H1 (cell line): ENCODE results near the gene ROPN1. TPM values are rescaled to one million over a fixed set of nuclear protein-coding genes. Genes with fewer than 3 reads are reported as not detected.

ENCODE experiments used
- CTCF ChIA-PET: fragments of 300-600 bp; sonication (Branson Sonifier 250); formaldehyde crosslinking; loops from one replicate; lab custom pipeline; 2021; ENCODE audit not compliant: partially characterized antibody; lab: Charles Lee
- POLR2A ChIA-PET: fragments of 300-600 bp; sonication (Branson Sonifier 250); formaldehyde crosslinking; loops from one replicate; lab custom pipeline; 2021; ENCODE audit warnings: inconsistent platforms; ENCODE audit not compliant: partially characterized antibody; lab: Charles Lee
- DNase-seq, 2 experiments: peaks; one replicate each; pipeline versions ENCODE4 v3.0.0 to v3.0.0-alpha.2; 2010 to 2022; ENCODE audit warnings: low spot score in 2 of 2, low read depth in 1 of 2, mixed read lengths in 1 of 2
- FAIRE-seq: peaks from 2 replicates; lab custom pipeline; 2011; peaks lifted over from hg19 to GRCh38; lab: Jason Lieb, UNC
- H2AFZ ChIP-seq: 2 replicates; pipeline ENCODE4 v1.8.1; 2012; ENCODE audit warnings: low read length, inconsistent platforms
- H2AK5ac ChIP-seq: 2 replicates; pipeline ENCODE4 v1.6.1; 2013; ENCODE audit warnings: low read depth, low read length
- H2BK120ac ChIP-seq: replicated peaks from 2 replicates; pipeline ENCODE3; 2013; ENCODE audit warnings: low read depth, low read length, inconsistent platforms
- H2BK12ac ChIP-seq: 2 replicates; pipeline ENCODE4 v1.6.1; 2013; ENCODE audit warnings: low read depth, low read length
- H2BK15ac ChIP-seq: 2 replicates; pipeline ENCODE4 v1.6.1; 2013; ENCODE audit warnings: low read length
- H2BK20ac ChIP-seq: 2 replicates; pipeline ENCODE4 v1.6.1; 2013; ENCODE audit warnings: low read length
- H2BK5ac ChIP-seq: 2 replicates; pipeline ENCODE4 v1.6.1; 2013; ENCODE audit warnings: low read depth, low read length
- H3K14ac ChIP-seq: 2 replicates; pipeline ENCODE4 v1.6.1; 2013; ENCODE audit warnings: inconsistent platforms; ENCODE audit not compliant: insufficient read length
- H3K18ac ChIP-seq: 2 replicates; pipeline ENCODE4 v1.6.1; 2013; ENCODE audit warnings: low read length; ENCODE audit errors: extremely low read depth
- H3K23ac ChIP-seq: 2 replicates; pipeline ENCODE4 v1.6.1; 2013; ENCODE audit warnings: inconsistent platforms; ENCODE audit not compliant: insufficient read length
- H3K23me2 ChIP-seq: 2 replicates; pipeline ENCODE4 v1.6.1; 2013; ENCODE audit warnings: low read depth, low read length
- H3K27ac ChIP-seq: 2 replicates; pipeline ENCODE4 v1.6.1; 2011; ENCODE audit warnings: low read depth, low read length, inconsistent platforms
- H3K27me3 ChIP-seq, 4 experiments: replicated peaks in 1 of 4; 1 replicate in 1 of 4; 2 replicates in 3 of 4; pipeline versions ENCODE4 v1.6.1 to v1.8.1; 2011 to 2013; ENCODE audit warnings: low read length in 3 of 4, mild to moderate bottlenecking in 3 of 4, inconsistent platforms in 2 of 4, mixed read lengths in 2 of 4, moderate library complexity in 1 of 4; ENCODE audit not compliant: control insufficient read depth in 3 of 4, insufficient read depth in 3 of 4; ENCODE audit errors: extremely low read depth in 1 of 4
- H3K36me3 ChIP-seq, 4 experiments: 2 replicates each; pipeline versions ENCODE4 v1.6.1 to v1.8.1; 2011 to 2013; ENCODE audit warnings: mild to moderate bottlenecking in 4 of 4, low read length in 3 of 4, moderate library complexity in 2 of 4, control low read depth in 1 of 4, inconsistent platforms in 1 of 4; ENCODE audit not compliant: insufficient read depth in 4 of 4, control insufficient read depth in 2 of 4
- H3K4ac ChIP-seq: replicated peaks from 2 replicates; pipeline ENCODE3; 2013; ENCODE audit warnings: low read length, low read depth, mixed read lengths, inconsistent platforms; ENCODE audit not compliant: insufficient read length
- H3K4me1 ChIP-seq, 4 experiments: replicated peaks in 1 of 4; 1 replicate in 1 of 4; 2 replicates in 3 of 4; pipeline versions ENCODE4 v1.6.1 to v1.8.1; 2011 to 2013; ENCODE audit warnings: low read length in 3 of 4, inconsistent platforms in 2 of 4, mixed read lengths in 1 of 4; ENCODE audit not compliant: insufficient read depth in 4 of 4, control insufficient read depth in 3 of 4
- H3K4me2 ChIP-seq, 2 experiments: 2 replicates each; pipeline versions ENCODE4 v1.6.1 to v1.8.1; 2011 to 2013; ENCODE audit warnings: low read depth in 2 of 2, low read length in 2 of 2, control low read depth in 1 of 2, inconsistent platforms in 1 of 2, mild to moderate bottlenecking in 1 of 2; ENCODE audit not compliant: insufficient read depth in 1 of 2
- H3K4me3 ChIP-seq, 4 experiments: fragments of 200-600, 300-600 bp in 1 of 4; sonication (generic), shearing (Covaris generic), sonication (Bioruptor Twin) in 1 of 4; 2 replicates each; pipeline versions ENCODE4 v1.5.1 to v1.8.1; 2011 to 2016; ENCODE audit warnings: low read length in 4 of 4, low read depth in 3 of 4, control low read depth in 2 of 4, inconsistent platforms in 2 of 4, mild to moderate bottlenecking in 2 of 4, mixed read lengths in 1 of 4, moderate library complexity in 1 of 4; ENCODE audit not compliant: insufficient read depth in 2 of 4; ENCODE audit errors: extremely low read depth in 1 of 4
- H3K56ac ChIP-seq: replicated peaks from 2 replicates; pipeline ENCODE3; 2013; ENCODE audit warnings: low read depth, mild to moderate bottlenecking, mixed read lengths, low read length, inconsistent platforms; ENCODE audit not compliant: insufficient read length
- H3K79me1 ChIP-seq: 2 replicates; pipeline ENCODE4 v1.6.1; 2013; ENCODE audit warnings: low read depth, low read length, control low read depth
- H3K79me2 ChIP-seq, 2 experiments: 2 replicates each; pipeline versions ENCODE4 v1.6.1 to v1.8.1; 2012 to 2013; ENCODE audit warnings: low read length in 2 of 2, mild to moderate bottlenecking in 2 of 2, inconsistent platforms in 1 of 2; ENCODE audit not compliant: insufficient read depth in 2 of 2, control insufficient read depth in 1 of 2
- H3K9ac ChIP-seq, 4 experiments: replicated peaks in 1 of 4; 1 replicate in 1 of 4; 2 replicates in 3 of 4; pipeline versions ENCODE4 v1.6.1 to v1.8.1; 2011 to 2013; ENCODE audit warnings: low read depth in 3 of 4, low read length in 3 of 4, control low read depth in 2 of 4, mild to moderate bottlenecking in 2 of 4, moderate library complexity in 2 of 4, inconsistent platforms in 1 of 4; ENCODE audit errors: extremely low read depth in 1 of 4
- H3K9me3 ChIP-seq, 2 experiments: 2 replicates each; pipeline versions ENCODE4 v1.6.1 to v1.8.1; 2012 to 2013; ENCODE audit warnings: mild to moderate bottlenecking in 2 of 2, moderate library complexity in 2 of 2, control low read depth in 1 of 2, inconsistent platforms in 1 of 2, low read depth in 1 of 2, low read length in 1 of 2, mixed read lengths in 1 of 2; ENCODE audit not compliant: insufficient read depth in 2 of 2
- H4K20me1 ChIP-seq, 2 experiments: replicated peaks in 1 of 2; 2 replicates each; pipeline versions ENCODE3 to v1.8.1; 2011 to 2013; ENCODE audit warnings: inconsistent platforms in 2 of 2, low read length in 2 of 2, mild to moderate bottlenecking in 1 of 2; ENCODE audit not compliant: insufficient read depth in 2 of 2, control insufficient read depth in 1 of 2
- H4K5ac ChIP-seq: 2 replicates; pipeline ENCODE4 v1.6.1; 2013; ENCODE audit warnings: low read length, low read depth, mixed read lengths, inconsistent platforms; ENCODE audit not compliant: insufficient read length
- H4K8ac ChIP-seq: 2 replicates; pipeline ENCODE4 v1.8.0; 2013; ENCODE audit warnings: mild to moderate bottlenecking, moderate library complexity, low read length, inconsistent platforms; ENCODE audit not compliant: insufficient read depth; ENCODE audit errors: extremely low read depth
- H4K91ac ChIP-seq: replicated peaks from 2 replicates; pipeline ENCODE3; 2013; ENCODE audit warnings: low read length, mixed read lengths, inconsistent platforms; ENCODE audit not compliant: insufficient read length
- BACH1 ChIP-seq: IDR thresholded peaks from 2 replicates; pipeline ENCODE4 v1.6.1; 2012; ENCODE audit warnings: low read length, improper control_type of control experiment
- CBX5 ChIP-seq: fragments of 300-800, 300-1000 bp; sonication (generic); IDR thresholded peaks from 2 replicates; pipeline ENCODE4 v1.7.1; 2016; ENCODE audit warnings: antibody characterized with exemption, low read length, low read depth
- HDAC6 ChIP-seq: IDR thresholded peaks from one replicate; pipeline ENCODE4 v1.7.1; 2012; ENCODE audit warnings: low read depth, mild to moderate bottlenecking, inconsistent platforms, low read length, moderate library complexity
- MAFK ChIP-seq: IDR thresholded peaks from 2 replicates; pipeline ENCODE4 v1.6.1; 2012; ENCODE audit warnings: low read depth, mild to moderate bottlenecking, improper control_type of control experiment, low read length
- SP2 ChIP-seq: IDR thresholded peaks from 2 replicates; pipeline ENCODE4 v1.6.1; 2012; ENCODE audit warnings: mild to moderate bottlenecking, low read length, inconsistent platforms
- SP4 ChIP-seq: IDR thresholded peaks from 2 replicates; pipeline ENCODE4 v1.6.1; 2012; ENCODE audit warnings: low read length, inconsistent platforms
- TBP ChIP-seq: IDR thresholded peaks from 2 replicates; pipeline ENCODE4 v1.6.1; 2011; ENCODE audit warnings: low read depth, low read length, improper control_type of control experiment
- YY1 ChIP-seq: IDR thresholded peaks from 2 replicates; pipeline ENCODE4 v1.6.1; 2011; ENCODE audit warnings: low read depth, mild to moderate bottlenecking, low read length
- WGBS, 2 experiments: shearing (Covaris generic) in 1 of 2; methylation state at CpG; one replicate each; pipeline versions ENCODE4 v1.1.6 to v1.1.7; 2013 to 2015; ENCODE audit warnings: low lambda C conversion rate in 2 of 2, mixed read lengths in 2 of 2, inconsistent platforms in 1 of 2, low coverage in 1 of 2, missing lambda C conversion rate in 1 of 2; ENCODE audit not compliant: insufficient replicate concordance in 2 of 2, insufficient coverage in 1 of 2, insufficient read length in 1 of 2; ENCODE audit errors: extremely low coverage in 1 of 2, missing lambda C conversion rate in 1 of 2; 5-methylcytosine and 5-hydroxymethylcytosine counted together
- polyA plus RNA-seq, 7 experiments: library from polyadenylated mRNA; depleted of rRNA in 3 of 7; stranded (reverse) in 5 of 7; unstranded in 2 of 7; fragments of >200 nt in 5 of 7; fragments of 200-250 nt in 2 of 7; gene quantifications; 1 replicate in 5 of 7; 2 replicates in 1 of 7; 4 replicates in 1 of 7; pipeline versions ENCODE4 v1.2.1 to v1.2.3, GENCODE V29; 2011 to 2013; ENCODE audit warnings: missing spikeins in 2 of 7, mixed read lengths in 2 of 7
- total RNA-seq: library from RNA; stranded (reverse); fragmentation: NEBNext Ultra II Directional; extraction: Animal tissue kit (Norgen Biotek cat#: 25700); gene quantifications from 2 replicates; pipeline ENCODE4 v1.2.1, GENCODE V29; 2021

The ROPN1 gene
- total and polyA plus RNA-seq, 2 of the 8 experiments (the other 6 are each of a cell fraction or from before 2014, with no cell fraction given) = 0.03 TPM; not detected in 1

- no peak for DNase-seq
- Histone ChIP-seq H4K5ac (no peak overlapping the region), H2AK5ac (no peak overlapping the region), H2BK20ac (no peak overlapping the region), H2AFZ (peak overlapping the region; percentile 94), H4K91ac (no peak overlapping the region), H3K36me3 (no peaks in the 10 kb centered on the region), H3K4me3 (peak overlapping the region in 1 of 4 experiments; percentile 56; a peak in 5 of 8 replicates), H2BK120ac (no peak overlapping the region), H3K4me1 (no peaks in the 10 kb centered on the region; a peak in 1 of 7 replicates), H3K4me2 (peak overlapping the region; percentile 40 to 90), H4K8ac (no peak overlapping the region), H3K27me3 (peaks cover 0 to 4% (median 0%) of the 10 kb centered on the region in 4 experiments; a peak in 3 of 7 replicates), H3K9me3 (no peaks in the 10 kb centered on the region), H3K18ac (no peak overlapping the region), H3K27ac (no peak overlapping the region), H3K14ac (no peak overlapping the region), H3K56ac (no peak overlapping the region), H3K9ac (no peak overlapping the region; a peak in 2 of 7 replicates), H3K23me2 (no peaks in the 10 kb centered on the region), H3K79me1 (no peaks in the 10 kb centered on the region), H4K20me1 (no peaks in the 10 kb centered on the region), H3K23ac (no peak overlapping the region), H3K79me2 (no peaks in the 10 kb centered on the region), H2BK5ac (no peak overlapping the region), H2BK15ac (no peak overlapping the region), H2BK12ac (no peak overlapping the region), H3K4ac (no peak overlapping the region)
- FAIRE-seq = no peak
- POLR2A ChIA-PET = interaction anchor here (0.8 kb wide), 1 partner anchor 11 kb away, joined by 3 read pairs; no protein-coding TSS in a partner anchor
- CTCF ChIA-PET = interaction anchor here (0.6 to 1.8 kb wide), 14 partner anchors 9 to 576 kb away, joined by 3 to 16 read pairs (median 3); no protein-coding TSS in a partner anchor
- 91% methylated on average over 4 of the region's 4 CpGs; no CpG with 5 or more reads in 1 of the 2 experiments for WGBS, 2 experiments
- no peak for TF ChIP-seq MAFK
- TF ChIP-seq CBX5 = no peak
- TF ChIP-seq YY1 = no peak
- no peak for TF ChIP-seq TBP
- TF ChIP-seq SP4 = no peak
- no peak for TF ChIP-seq HDAC6
- no peak for TF ChIP-seq SP2
- TF ChIP-seq BACH1 = no peak
Observed at GRCh38 chr3:123980539-123980938, 11.4 kb downstream of the ROPN1 start.
